HG02610 (cell line): ENCODE data around the gene NRTN.
"Not testable (repeated sequence)": the region's sequence is repeated elsewhere in the genome, so short reads cannot be mapped to it uniquely, and the experiment has no call there.

ENCODE experiments used
- ATAC-seq: cut with Tn5 transposase; IDR thresholded peaks from one replicate; pipeline ENCODE4 v1.9.1; 2021; ENCODE audit warnings: mild to moderate bottlenecking, moderate library complexity; ENCODE audit not compliant: unreplicated experiment

NRTN gene

GRCh38 chr19:5804516-5805461 lies at the start of gene NRTN:
Gene NRTN (plus strand): TSS chr19:5805067. CDS start chr19:5824166, 19,099 bp downstream.
- no peak for ATAC-seq

GRCh38 chr19:5762608-5763217 lies 42.2 kb upstream of the NRTN start:
- no peak for ATAC-seq

- ATAC-seq: no peak
Measured at GRCh38 chr19:5765220-5765619, 39.6 kb upstream of the NRTN start.

- ATAC-seq: no peak
Measured at GRCh38 chr19:5767949-5768348, 36.9 kb upstream of the NRTN start.

GRCh38 chr19:5772416-5772815 lies 32.5 kb upstream of the NRTN start:
- ATAC-seq: no peak

- ATAC-seq: no peak
Measured at GRCh38 chr19:5773276-5773675, 31.6 kb upstream of the NRTN start.

- ATAC-seq: no peak
Measured at GRCh38 chr19:5774921-5775320, 29.9 kb upstream of the NRTN start.

- ATAC-seq: no peak
Measured at GRCh38 chr19:5775668-5776309, 29.1 kb upstream of the NRTN start.

GRCh38 chr19:5778402-5778801 lies 26.5 kb upstream of the NRTN start:
- ATAC-seq: no peak

GRCh38 chr19:5780916-5781315 lies 24.0 kb upstream of the NRTN start:
- not testable (repeated sequence) for ATAC-seq

GRCh38 chr19:5782322-5782721 lies 22.5 kb upstream of the NRTN start:
- ATAC-seq: no peak

GRCh38 chr19:5782945-5783919 lies 21.6 kb upstream of the NRTN start:
- no peak for ATAC-seq

- ATAC-seq: no peak
Measured at GRCh38 chr19:5784581-5785147, 20.2 kb upstream of the NRTN start, which contains the start of gene PRR22. Gene PRR22 (minus strand): TSS chr19:5784746. CDS start chr19:5784660, 86 bp downstream.

- ATAC-seq: no peak
Measured at GRCh38 chr19:5785423-5785822, 19.4 kb upstream of the NRTN start.

- no peak for ATAC-seq
Measured at GRCh38 chr19:5786593-5787408, 18.1 kb upstream of the NRTN start.

GRCh38 chr19:5787409-5788182 lies 17.3 kb upstream of the NRTN start:
- no peak for ATAC-seq

GRCh38 chr19:5788422-5788821 lies 16.4 kb upstream of the NRTN start:
- ATAC-seq: no peak

GRCh38 chr19:5789351-5789761 lies 15.5 kb upstream of the NRTN start:
- ATAC-seq: no peak
